ENCODE measurements around the gene BTAF1.
A peak's percentile ranks its signal among the peaks of the same experiment; 100 is the strongest.

BTAF1 gene

DNA sequence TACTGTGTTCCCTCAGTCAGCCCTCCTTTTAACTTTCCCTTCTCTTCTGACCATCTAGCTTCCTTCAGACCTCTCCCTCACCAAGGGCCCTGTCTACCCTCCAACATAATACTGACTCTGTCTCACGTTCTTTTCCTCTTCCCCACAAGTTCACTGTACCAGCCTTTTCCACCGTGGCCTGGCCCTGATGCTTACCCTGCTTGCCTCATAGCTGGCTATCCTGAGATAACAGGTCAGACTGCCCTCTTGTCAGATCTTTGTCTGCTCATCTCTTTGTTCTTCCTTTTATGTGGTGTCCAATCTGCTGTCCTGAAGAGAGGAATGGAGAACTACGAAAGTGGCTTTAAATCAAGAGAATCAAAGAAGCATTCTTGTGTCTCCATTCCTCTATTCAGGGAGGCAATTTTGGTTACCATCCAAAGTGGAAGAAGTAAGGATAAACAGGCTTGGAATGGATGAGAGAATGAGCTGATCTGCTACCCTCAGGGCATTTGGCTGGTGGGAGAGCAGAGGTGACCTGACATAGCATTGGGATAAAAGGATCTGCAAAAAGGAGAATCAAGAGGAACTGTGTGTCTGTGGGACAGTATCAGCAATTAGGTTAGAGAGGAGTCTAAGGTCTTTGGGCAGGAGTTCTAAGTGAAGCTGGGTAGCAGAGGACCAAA, 8.1 kb downstream of the BTAF1 start:
- H3K79me2 ChIP-seq (ENCODE audit: low read length): peaks cover 100% of the 10 kb centered on the region
- H3K9me3 ChIP-seq (replicated peaks; ENCODE audit: insufficient read depth, low read length): no peaks in the 10 kb centered on the region
- no peak overlapping the region for H3K4me3 ChIP-seq (ENCODE audit: low read length)
- peaks cover 38% of the 10 kb centered on the region for H4K20me1 ChIP-seq (ENCODE audit: insufficient read depth, low read length)
- no peak overlapping the region for H3K4me2 ChIP-seq (ENCODE audit: low read depth, low read length)
- no peak overlapping the region for H3K27ac ChIP-seq (ENCODE audit: low read length)
- no peak for DNase-seq
- H3K4me1 ChIP-seq (ENCODE audit: low read length): no peaks in the 10 kb centered on the region
- H3F3A ChIP-seq (ENCODE audit: insufficient read depth, low read length): no peaks in the 10 kb centered on the region
- H3K36me3 ChIP-seq (replicated peaks; ENCODE audit: insufficient read depth, low read length): no peaks in the 10 kb centered on the region
- H2AFZ ChIP-seq (ENCODE audit: low read length): no peak overlapping the region
- no peak overlapping the region for H3K9ac ChIP-seq (ENCODE audit: low read length)
- no peaks in the 10 kb centered on the region for H3K9me2 ChIP-seq (replicated peaks; ENCODE audit: insufficient read depth, low read length)
- no peaks in the 10 kb centered on the region for H3K27me3 ChIP-seq (replicated peaks; ENCODE audit: insufficient read depth, low read length)
- TF ChIP-seq EZH2 (optimal IDR thresholded peaks at IDR 0.05; ENCODE audit: low read depth, low read length) (no peak), CTCF (IDR thresholded peaks at IDR 0.05; ENCODE audit: low read length) (no peak), EZH2phosphoT487 (IDR thresholded peaks at IDR 0.05; ENCODE audit: low read length) (no peak)

GRCh38 chr10:91932737-91933136, 9.2 kb downstream of the BTAF1 start:
- Histone ChIP-seq H2AFZ (ENCODE audit: low read length) (no peak overlapping the region), H4K20me1 (ENCODE audit: insufficient read depth, low read length) (peaks cover 35% of the 10 kb centered on the region), H3K27ac (ENCODE audit: low read length) (no peak overlapping the region), H3K4me3 (ENCODE audit: low read length) (no peak overlapping the region), H3K9me2 (replicated peaks; ENCODE audit: insufficient read depth, low read length) (no peaks in the 10 kb centered on the region), H3K4me1 (ENCODE audit: low read length) (no peaks in the 10 kb centered on the region), H3K9me3 (replicated peaks; ENCODE audit: insufficient read depth, low read length) (no peaks in the 10 kb centered on the region), H3K27me3 (replicated peaks; ENCODE audit: insufficient read depth, low read length) (no peaks in the 10 kb centered on the region), H3K36me3 (replicated peaks; ENCODE audit: insufficient read depth, low read length) (peaks cover 4% of the 10 kb centered on the region; the same call in 1 of the 2 replicates), H3F3A (ENCODE audit: insufficient read depth, low read length) (no peaks in the 10 kb centered on the region), H3K4me2 (ENCODE audit: low read depth, low read length) (no peak overlapping the region), H3K79me2 (ENCODE audit: low read length) (peaks cover 100% of the 10 kb centered on the region), H3K9ac (ENCODE audit: low read length) (no peak overlapping the region)
- no peak for TF ChIP-seq EZH2 (optimal IDR thresholded peaks at IDR 0.05; ENCODE audit: low read depth, low read length)
- 0 out of 2 replicates have a peak, but pooled peaks have one; percentile 4 for TF ChIP-seq CTCF (IDR thresholded peaks at IDR 0.05; ENCODE audit: low read length)
- no peak for TF ChIP-seq EZH2phosphoT487 (IDR thresholded peaks at IDR 0.05; ENCODE audit: low read length)
- no peak for DNase-seq

- Histone ChIP-seq H3K4me1 (ENCODE audit: low read length) (no peaks in the 10 kb centered on the region), H2AFZ (ENCODE audit: low read length) (no peak overlapping the region), H3K4me3 (ENCODE audit: low read length) (no peak overlapping the region), H3K9me2 (replicated peaks; ENCODE audit: insufficient read depth, low read length) (no peaks in the 10 kb centered on the region), H3K9ac (ENCODE audit: low read length) (no peak overlapping the region), H4K20me1 (ENCODE audit: insufficient read depth, low read length) (peaks cover 27% of the 10 kb centered on the region), H3K79me2 (ENCODE audit: low read length) (peaks cover 98% of the 10 kb centered on the region), H3K4me2 (ENCODE audit: low read depth, low read length) (no peak overlapping the region), H3K36me3 (replicated peaks; ENCODE audit: insufficient read depth, low read length) (peaks cover 5% of the 10 kb centered on the region; the same call in 1 of the 2 replicates), H3K27me3 (replicated peaks; ENCODE audit: insufficient read depth, low read length) (no peaks in the 10 kb centered on the region), H3K9me3 (replicated peaks; ENCODE audit: insufficient read depth, low read length) (no peaks in the 10 kb centered on the region), H3F3A (ENCODE audit: insufficient read depth, low read length) (no peaks in the 10 kb centered on the region), H3K27ac (ENCODE audit: low read length) (no peak overlapping the region)
- TF ChIP-seq EZH2phosphoT487 (IDR thresholded peaks at IDR 0.05; ENCODE audit: low read length): no peak
- TF ChIP-seq CTCF (IDR thresholded peaks at IDR 0.05; ENCODE audit: low read length): no peak
- no peak for TF ChIP-seq EZH2 (optimal IDR thresholded peaks at IDR 0.05; ENCODE audit: low read depth, low read length)
- DNase-seq: no peak
Observed at GRCh38 chr10:91935886-91936285, 12.3 kb downstream of the BTAF1 start.

All from MM.1S (cell line).